B cell (primary cell): Measurements from ENCODE around the gene ACSS1. TPM values are rescaled to one million over a fixed set of nuclear protein-coding genes. Genes with fewer than 3 reads are reported as not detected.

Experiments used
- ATAC-seq: fragments of 200-7000 bp; cut with Tn5 transposase; one replicate; pipeline ENCODE4 v1.10.0; 2021; ENCODE audit warnings: low read depth, mild to moderate bottlenecking, moderate number of reproducible peaks, moderate library complexity
- CTCF ChIA-PET: fragments of 350-600 bp; sonication (Branson Sonifier 250); formaldehyde crosslinking; loops from one replicate; lab custom pipeline; 2021; ENCODE audit warnings: antibody characterized with exemption, inconsistent platforms; lab: Charles Lee
- POLR2A ChIA-PET: fragments of 350-600 bp; sonication (Branson Sonifier 250); formaldehyde crosslinking; loops from one replicate; lab custom pipeline; 2021; ENCODE audit warnings: antibody characterized with exemption; lab: Charles Lee
- DNase-seq: peaks from one replicate; pipeline ENCODE4 v3.0.0; 2013
- H2AFZ ChIP-seq: 2 replicates; pipeline ENCODE4 v1.6.1; 2012; ENCODE audit warnings: mild to moderate bottlenecking, low read depth, low read length; ENCODE audit not compliant: insufficient read depth, poor library complexity, severe bottlenecking
- H3K27ac ChIP-seq, 2 donors: 1 replicate in 1 of 2; 2 replicates in 1 of 2; pipeline ENCODE4 v1.5.1; 2012 to 2013; ENCODE audit warnings: low read length in 2 of 2, mild to moderate bottlenecking in 2 of 2, moderate library complexity in 1 of 2
- H3K27me3 ChIP-seq, 4 experiments: fragments of 200-600 bp in 1 of 4; sonication (generic) in 1 of 4; replicated peaks in 1 of 4; 1 replicate in 2 of 4; 2 replicates in 2 of 4; pipeline versions ENCODE4 v1.6.1 to v1.7.0; 2013 to 2016; ENCODE audit warnings: low read length in 3 of 4, mild to moderate bottlenecking in 2 of 4, mixed read lengths in 1 of 4, moderate library complexity in 1 of 4; ENCODE audit not compliant: insufficient read depth in 4 of 4, control insufficient read depth in 3 of 4; ENCODE audit errors: control extremely low read depth in 1 of 4
- H3K36me3 ChIP-seq, 2 experiments: replicated peaks in 1 of 2; 1 replicate in 1 of 2; 2 replicates in 1 of 2; pipeline versions ENCODE4 v1.6.1 to v1.7.1; 2013; ENCODE audit warnings: low read length in 1 of 2; ENCODE audit not compliant: insufficient read depth in 2 of 2, control insufficient read depth in 1 of 2; ENCODE audit errors: control extremely low read depth in 1 of 2, extremely low read depth in 1 of 2
- H3K4me1 ChIP-seq, 2 donors: fragments of 200-600 bp in 1 of 2; sonication (generic) in 1 of 2; 1 replicate in 1 of 2; 2 replicates in 1 of 2; pipeline versions ENCODE4 v1.5.1 to v1.6.1; 2013 to 2017; ENCODE audit warnings: low read length in 2 of 2; ENCODE audit not compliant: control insufficient read depth in 2 of 2, insufficient read depth in 2 of 2
- H3K4me2 ChIP-seq: replicated peaks from 2 replicates; pipeline ENCODE3; 2012; ENCODE audit warnings: mild to moderate bottlenecking, low read depth, low read length; ENCODE audit not compliant: poor library complexity, severe bottlenecking
- H3K4me3 ChIP-seq, 5 experiments: fragments of 200-600 bp in 1 of 5; sonication (generic) in 1 of 5; 1 replicate in 3 of 5; 2 replicates in 2 of 5; pipeline versions ENCODE4 v1.5.1 to v1.7.0; 2011 to 2016; ENCODE audit warnings: low read length in 4 of 5, mild to moderate bottlenecking in 4 of 5, low read depth in 2 of 5, control low read depth in 1 of 5, moderate library complexity in 1 of 5; ENCODE audit not compliant: insufficient read depth in 1 of 5; ENCODE audit errors: control extremely low read depth in 1 of 5, extremely low read depth in 1 of 5
- H3K79me2 ChIP-seq: fragments of 200-600 bp; sonication (generic); one replicate; pipeline ENCODE4 v1.6.0; 2016; ENCODE audit warnings: low read length; ENCODE audit not compliant: control insufficient read depth, insufficient read depth
- H3K9ac ChIP-seq: fragments of 200-600 bp; sonication (generic); 2 replicates; pipeline ENCODE4 v1.6.1; 2017; ENCODE audit warnings: mild to moderate bottlenecking, low read length, moderate library complexity
- H3K9me3 ChIP-seq, 3 donors: one replicate each; pipeline versions ENCODE4 v1.6.1 to v1.7.1; 2013; ENCODE audit warnings: low read length in 2 of 3; ENCODE audit not compliant: control insufficient read depth in 2 of 3, insufficient read depth in 1 of 3; ENCODE audit errors: control extremely low read depth in 1 of 3
- H4K20me1 ChIP-seq: 2 replicates; pipeline ENCODE4 v1.6.0; 2012; ENCODE audit warnings: mild to moderate bottlenecking, low read length; ENCODE audit not compliant: insufficient read depth, control insufficient read depth, poor library complexity, severe bottlenecking
- H3K27ac Mint-ChIP-seq: one replicate; pipeline ENCODE4 v1.8.0; 2021; ENCODE audit warnings: mixed read lengths
- H3K27me3 Mint-ChIP-seq: one replicate; pipeline ENCODE4 v1.8.0; 2021; ENCODE audit warnings: mixed read lengths
- H3K4me1 Mint-ChIP-seq: one replicate; pipeline ENCODE4 v1.8.0; 2021; ENCODE audit warnings: mixed read lengths
- H3K4me3 Mint-ChIP-seq: one replicate; pipeline ENCODE4 v1.8.0; 2021; ENCODE audit warnings: mixed read lengths
- H3K9me3 Mint-ChIP-seq: one replicate; pipeline ENCODE4 v1.8.0; 2022; ENCODE audit warnings: mixed read lengths; ENCODE audit not compliant: insufficient read depth
- CTCF ChIP-seq: fragments of 200-600 bp; IDR thresholded peaks from one replicate; pipeline ENCODE4 v1.8.0; 2022; ENCODE audit warnings: antibody characterized with exemption, mild to moderate bottlenecking
- EZH2 ChIP-seq: IDR thresholded peaks from 2 replicates; pipeline ENCODE4 v1.6.1; 2012; ENCODE audit warnings: borderline replicate concordance, low read depth, mild to moderate bottlenecking, moderate library complexity, low read length; ENCODE audit not compliant: insufficient read depth, poor library complexity, severe bottlenecking
- WGBS: methylation state at CpG from one replicate; pipeline ENCODE4 v1.1.5; 2013; ENCODE audit warnings: missing lambda C conversion rate; ENCODE audit not compliant: insufficient coverage; 5-methylcytosine and 5-hydroxymethylcytosine counted together
- intact Hi-C: fragments of 100-400 bp; cut with micrococcal nuclease; formaldehyde crosslinking; loops from one replicate; pipeline ENCODE4 v1.10.0; 2022
- polyA plus RNA-seq: library from polyadenylated mRNA; depleted of rRNA; stranded (reverse); fragments of >200 nt; gene quantifications from 2 replicates; pipeline ENCODE4 v1.2.3, GENCODE V29; 2012
- total RNA-seq, 2 donors: library from RNA; stranded (reverse); fragments of 120-200 nt in 1 of 2; gene quantifications; 1 replicate in 1 of 2; 2 replicates in 1 of 2; pipeline versions ENCODE4 v1.2.3 to v1.2.4, GENCODE V29; 2013 to 2022

ACSS1 gene
- total and polyA plus RNA-seq, 2 donors (not counting 1 experiment from before 2014, with no cell fraction given) = 82.7 to 95.5 TPM

- H3K27ac Mint-ChIP-seq = no peak overlapping the region
- no peaks in the 10 kb centered on the region for H4K20me1 ChIP-seq
- no peak overlapping the region for H3K4me2 ChIP-seq
- H3K4me1 Mint-ChIP-seq = peaks cover 12% of the 10 kb centered on the region
- no peaks in the 10 kb centered on the region for H3K27me3 Mint-ChIP-seq
- H3K36me3 ChIP-seq = peaks cover 0 to 21% of the 10 kb centered on the region in 2 experiments
- no peak overlapping the region for H3K27ac ChIP-seq
- no peak for TF ChIP-seq CTCF
- TF ChIP-seq EZH2 = no peak
- ChIA-PET CTCF (interaction anchor here (1.0 kb wide), 1 partner anchor 12 kb away, joined by 3 read pairs; no protein-coding TSS in a partner anchor), POLR2A (no interaction called here)
- H3K9me3 ChIP-seq = peaks cover 0 to 16% (median 0%) of the 10 kb centered on the region in 3 donors
- no peak overlapping the region for H3K4me3 Mint-ChIP-seq
- no peak overlapping the region for H2AFZ ChIP-seq
- intact Hi-C loops = no loop called here
- H3K27me3 ChIP-seq = no peaks in the 10 kb centered on the region
- H3K79me2 ChIP-seq = peaks cover 52% of the 10 kb centered on the region
- no peak overlapping the region for H3K4me3 ChIP-seq
- no peak overlapping the region for H3K9ac ChIP-seq
- peaks cover 0 to 9% of the 10 kb centered on the region in 2 donors for H3K4me1 ChIP-seq
- 100% methylated on average over 6 of the region's 8 CpGs for WGBS
- no peaks in the 10 kb centered on the region for H3K9me3 Mint-ChIP-seq
- ATAC-seq (no peak), DNase-seq (no peak)
Observed at GRCh38 chr20:24983896-24984295, 74.0 kb downstream of the ACSS1 start.

GRCh38 chr20:24981790-24982189 lies 76.1 kb downstream of the ACSS1 start:
- Mint-ChIP-seq H3K4me3 (no peak overlapping the region), H3K27ac (no peak overlapping the region), H3K4me1 (peaks cover 10% of the 10 kb centered on the region), H3K27me3 (no peaks in the 10 kb centered on the region), H3K9me3 (peaks cover 2% of the 10 kb centered on the region)
- POLR2A ChIA-PET = no interaction called here
- DNase-seq (no peak), ATAC-seq (no peak)
- TF ChIP-seq EZH2 (no peak), CTCF (no peak)
- Histone ChIP-seq H3K9me3 (peaks cover under 1 to 18% (median under 1%) of the 10 kb centered on the region in 3 donors), H3K79me2 (peaks cover 36% of the 10 kb centered on the region), H3K27me3 (no peaks in the 10 kb centered on the region), H4K20me1 (no peaks in the 10 kb centered on the region), H3K4me1 (peaks cover 0 to 9% of the 10 kb centered on the region in 2 donors), H3K4me2 (no peak overlapping the region), H3K9ac (no peak overlapping the region), H3K27ac (no peak overlapping the region), H3K4me3 (no peak overlapping the region), H2AFZ (no peak overlapping the region), H3K36me3 (peaks cover 9 to 35% of the 10 kb centered on the region in 2 experiments)
- CTCF ChIA-PET = interaction anchor here (1.3 kb wide), 1 partner anchor 83 kb away, joined by 3 read pairs; no protein-coding TSS in a partner anchor
- 59% methylated on average over 3 of the region's 3 CpGs for WGBS
- intact Hi-C loops = no loop called here
